H9 (cell line): Measurements from ENCODE around the gene USP20. TPM values are rescaled to one million over a fixed set of nuclear protein-coding genes. Genes with fewer than 3 reads are reported as not detected.

ENCODE experiments used
- DNase-seq: peaks from one replicate; pipeline ENCODE4 v3.0.0-alpha.2; 2017
- H2AFZ ChIP-seq: one replicate; pipeline ENCODE4 v1.6.1; 2013; ENCODE audit warnings: mild to moderate bottlenecking, low read length, control low read depth, moderate library complexity
- H2AK5ac ChIP-seq: 2 replicates; pipeline ENCODE4 v1.6.1; 2013; ENCODE audit warnings: low read length, control low read depth, mixed read lengths; ENCODE audit not compliant: insufficient read length
- H2BK120ac ChIP-seq: one replicate; pipeline ENCODE4 v1.6.1; 2013; ENCODE audit warnings: low read depth, mild to moderate bottlenecking, low read length, control low read depth, inconsistent platforms; ENCODE audit not compliant: poor library complexity, severe bottlenecking
- H2BK12ac ChIP-seq: 2 replicates; pipeline ENCODE4 v1.6.1; 2013; ENCODE audit warnings: low read length, control low read depth, mixed read lengths, low read depth; ENCODE audit not compliant: insufficient read length
- H2BK15ac ChIP-seq: 2 replicates; pipeline ENCODE4 v1.6.1; 2013; ENCODE audit warnings: low read depth, low read length, control low read depth
- H2BK20ac ChIP-seq: one replicate; pipeline ENCODE4 v1.6.1; 2013; ENCODE audit warnings: low read depth, mild to moderate bottlenecking, low read length, control low read depth, inconsistent platforms; ENCODE audit not compliant: poor library complexity, severe bottlenecking
- H2BK5ac ChIP-seq: 2 replicates; pipeline ENCODE4 v1.6.1; 2013; ENCODE audit warnings: low read length, control low read depth, mixed read lengths; ENCODE audit not compliant: insufficient read length
- H3K14ac ChIP-seq: 2 replicates; pipeline ENCODE4 v1.6.1; 2013; ENCODE audit warnings: low read length, control low read depth; ENCODE audit not compliant: insufficient read depth
- H3K18ac ChIP-seq: 2 replicates; pipeline ENCODE4 v1.6.1; 2013; ENCODE audit warnings: low read depth, mild to moderate bottlenecking, mixed read lengths, low read length, control low read depth; ENCODE audit not compliant: insufficient read length
- H3K23ac ChIP-seq: 2 replicates; pipeline ENCODE4 v1.6.1; 2013; ENCODE audit warnings: low read length, control low read depth, mixed read lengths, low read depth; ENCODE audit not compliant: insufficient read length
- H3K23me2 ChIP-seq: 2 replicates; pipeline ENCODE4 v1.6.1; 2013; ENCODE audit warnings: low read depth, mild to moderate bottlenecking, mixed read lengths, low read length, control low read depth; ENCODE audit not compliant: insufficient read length, poor library complexity, severe bottlenecking
- H3K27ac ChIP-seq: 2 replicates; pipeline ENCODE4 v1.5.1; 2013; ENCODE audit warnings: low read length, control low read depth, mixed read lengths, low read depth; ENCODE audit not compliant: insufficient read length
- H3K27me3 ChIP-seq: 2 replicates; pipeline ENCODE4 v1.6.1; 2013; ENCODE audit warnings: low read length, control low read depth, inconsistent platforms; ENCODE audit not compliant: insufficient read depth
- H3K4ac ChIP-seq: 2 replicates; pipeline ENCODE4 v1.6.1; 2013; ENCODE audit warnings: low read depth, mild to moderate bottlenecking, control low read depth, inconsistent platforms, low read length, moderate library complexity
- H3K4me1 ChIP-seq: 2 replicates; pipeline ENCODE4 v1.6.1; 2013; ENCODE audit warnings: low read length, control low read depth, inconsistent platforms; ENCODE audit not compliant: insufficient read depth
- H3K4me2 ChIP-seq: 2 replicates; pipeline ENCODE4 v1.6.1; 2013; ENCODE audit warnings: low read length, control low read depth, mixed read lengths; ENCODE audit not compliant: insufficient read length, insufficient read depth
- H3K56ac ChIP-seq: 2 replicates; pipeline ENCODE4 v1.6.1; 2013; ENCODE audit warnings: low read depth, mild to moderate bottlenecking, mixed read lengths, low read length, control low read depth; ENCODE audit not compliant: insufficient read length
- H3K79me1 ChIP-seq: 2 replicates; pipeline ENCODE4 v1.6.1; 2013; ENCODE audit warnings: low read depth, mild to moderate bottlenecking, moderate library complexity, low read length, control low read depth, inconsistent platforms; ENCODE audit not compliant: insufficient read depth, poor library complexity, severe bottlenecking
- H3K79me2 ChIP-seq: 2 replicates; pipeline ENCODE4 v1.6.1; 2013; ENCODE audit warnings: low read length, control low read depth, inconsistent platforms; ENCODE audit not compliant: insufficient read depth
- H3K9ac ChIP-seq: 2 replicates; pipeline ENCODE4 v1.6.1; 2013; ENCODE audit warnings: low read length, control low read depth, mixed read lengths; ENCODE audit not compliant: insufficient read length; ENCODE audit errors: extremely low read depth
- H3K9me3 ChIP-seq: one replicate; pipeline ENCODE4 v1.6.1; 2013; ENCODE audit warnings: low read depth, low read length, inconsistent platforms; ENCODE audit not compliant: control insufficient read depth
- H3T11ph ChIP-seq: one replicate; pipeline ENCODE4 v1.6.1; 2013; ENCODE audit warnings: mild to moderate bottlenecking, low read length, control low read depth, inconsistent platforms
- H4K20me1 ChIP-seq: one replicate; pipeline ENCODE4 v1.6.1; 2013; ENCODE audit not compliant: control insufficient read depth, insufficient read length, insufficient read depth
- H4K5ac ChIP-seq: 2 replicates; pipeline ENCODE4 v1.6.1; 2013; ENCODE audit warnings: low read depth, mild to moderate bottlenecking, mixed read lengths, low read length, control low read depth; ENCODE audit not compliant: insufficient read length
- H4K8ac ChIP-seq: replicated peaks from 2 replicates; pipeline ENCODE4 v1.6.1; 2013; ENCODE audit warnings: low read length, control low read depth, mixed read lengths, low read depth; ENCODE audit not compliant: insufficient read length
- H4K91ac ChIP-seq: 2 replicates; pipeline ENCODE4 v1.6.1; 2013; ENCODE audit warnings: low read depth, mild to moderate bottlenecking, moderate library complexity, mixed read lengths, low read length, control low read depth; ENCODE audit not compliant: insufficient read length
- H3K27ac Mint-ChIP-seq, 3 experiments: 2 replicates in 2 of 3; 3 replicates in 1 of 3; pipeline ENCODE4 v1.8.0; 2020 to 2021; ENCODE audit warnings: mixed read lengths in 3 of 3, mild to moderate bottlenecking in 1 of 3, moderate library complexity in 1 of 3
- H3K27me3 Mint-ChIP-seq: 2 replicates; pipeline ENCODE4 v1.8.0; 2021; ENCODE audit warnings: low read depth, mild to moderate bottlenecking, moderate library complexity, mixed read lengths
- H3K36me3 Mint-ChIP-seq, 3 experiments: 2 replicates in 2 of 3; 3 replicates in 1 of 3; pipeline ENCODE4 v1.8.0; 2020 to 2021; ENCODE audit warnings: low read depth in 3 of 3, mixed read lengths in 3 of 3; ENCODE audit not compliant: insufficient read depth in 1 of 3
- H3K4me1 Mint-ChIP-seq, 2 experiments: 2 replicates each; pipeline ENCODE4 v1.8.0; 2020; ENCODE audit warnings: mixed read lengths in 2 of 2
- H3K4me3 Mint-ChIP-seq, 2 experiments: 2 replicates in 1 of 2; 3 replicates in 1 of 2; pipeline ENCODE4 v1.8.0; 2020 to 2021; ENCODE audit warnings: mild to moderate bottlenecking in 2 of 2, mixed read lengths in 2 of 2, moderate library complexity in 1 of 2
- H3K9me3 Mint-ChIP-seq, 2 experiments: 2 replicates in 1 of 2; 3 replicates in 1 of 2; pipeline ENCODE4 v1.8.0; 2020; ENCODE audit warnings: mild to moderate bottlenecking in 2 of 2, mixed read lengths in 2 of 2, moderate library complexity in 1 of 2
- CTCF ChIP-seq: fragments of 200-600 bp; sonication (generic); conservative IDR thresholded peaks from 3 replicates; pipeline ENCODE4 v1.8.0; 2021; ENCODE audit warnings: antibody characterized with exemption, mild to moderate bottlenecking
- WGBS: extraction: QIAGEN DNeasy Blood & Tissue Kit; methylation state at CpG from one replicate; pipeline ENCODE4 v1.1.7; 2013; ENCODE audit warnings: missing lambda C conversion rate, low lambda C conversion rate, mixed read lengths; ENCODE audit not compliant: insufficient read length; ENCODE audit errors: extremely low coverage; 5-methylcytosine and 5-hydroxymethylcytosine counted together
- total RNA-seq: library from RNA; stranded (reverse); gene quantifications from 2 replicates; pipeline ENCODE4 v1.2.1, GENCODE V29; 2021

USP20 gene
- total RNA-seq, 1 experiment from 2014 or later: 20.9 TPM

DNA sequence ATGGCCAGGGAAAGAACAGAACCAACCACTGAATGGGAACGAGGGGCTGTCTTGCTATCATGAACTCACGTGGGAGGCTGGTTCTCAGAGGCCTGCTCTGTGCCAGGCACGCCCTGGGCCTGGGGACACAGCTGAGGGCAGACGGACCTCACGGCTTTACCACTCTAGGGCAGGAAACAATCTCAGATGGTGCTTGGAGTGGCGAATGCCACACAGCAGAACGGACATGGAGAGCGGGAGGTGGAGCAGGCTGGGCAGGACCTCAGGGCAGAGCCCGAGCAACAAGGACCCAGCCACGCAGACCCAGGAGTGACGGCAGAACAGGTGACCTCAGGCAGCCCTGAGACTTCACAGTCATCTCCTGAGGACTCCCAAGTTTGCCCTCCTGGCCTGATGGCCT lies 20.0 kb upstream of the USP20 start:
- no peak overlapping the region for H4K91ac ChIP-seq
- Mint-ChIP-seq H3K4me1 (no peaks in the 10 kb centered on the region), H3K27ac (peak overlapping the region in 2 of 3 experiments; percentile 30 to 69; a peak in 2 of 7 replicates), H3K36me3 (peaks cover 32 to 87% (median 69%) of the 10 kb centered on the region in 3 experiments), H3K9me3 (no peaks in the 10 kb centered on the region), H3K4me3 (no peak overlapping the region), H3K27me3 (no peaks in the 10 kb centered on the region; the same call in 1 of the 2 replicates)
- H3K27me3 ChIP-seq: no peaks in the 10 kb centered on the region
- H3K14ac ChIP-seq: no peak overlapping the region
- H3T11ph ChIP-seq: no peak overlapping the region
- no peaks in the 10 kb centered on the region for H3K4me1 ChIP-seq
- H2AK5ac ChIP-seq: no peak overlapping the region
- no peak for TF ChIP-seq CTCF
- H4K8ac ChIP-seq: no peak overlapping the region
- H3K56ac ChIP-seq: no peak overlapping the region
- H2BK12ac ChIP-seq: no peak overlapping the region
- H4K5ac ChIP-seq: no peak overlapping the region
- no peak overlapping the region for H2BK120ac ChIP-seq
- no peak for DNase-seq
- H3K4me2 ChIP-seq: no peak overlapping the region
- no peaks in the 10 kb centered on the region for H4K20me1 ChIP-seq
- no peak overlapping the region for H3K27ac ChIP-seq
- H2BK15ac ChIP-seq: no peak overlapping the region
- no peak overlapping the region for H3K4ac ChIP-seq
- no peaks in the 10 kb centered on the region for H3K23me2 ChIP-seq
- H3K18ac ChIP-seq: no peak overlapping the region
- H2BK5ac ChIP-seq: no peak overlapping the region
- H2AFZ ChIP-seq: no peak overlapping the region
- H3K9ac ChIP-seq: no peak overlapping the region
- H3K23ac ChIP-seq: no peak overlapping the region
- H3K9me3 ChIP-seq: no peaks in the 10 kb centered on the region
- no peak overlapping the region for H2BK20ac ChIP-seq
- no peaks in the 10 kb centered on the region for H3K79me1 ChIP-seq
- H3K79me2 ChIP-seq: no peaks in the 10 kb centered on the region
- no CpG with 5 or more reads among the region's 11 CpGs for WGBS
